K562 (cell line): ENCODE results near the gene CYP2C9.

Experiments used
- AFF4 ChIP-seq: sonication (generic); formaldehyde crosslinking; IDR thresholded peaks from 2 replicates; pipeline ENCODE4 v1.8.0; 2023; ENCODE audit warnings: mild to moderate bottlenecking, missing genetic modification reagents
- BHLHE40 ChIP-seq: IDR thresholded peaks from 2 replicates; pipeline ENCODE4 v1.6.1; 2011; ENCODE audit warnings: low read length, improper control_type of control experiment
- BRCA1 ChIP-seq, 2 experiments: fragments of 450-650 bp in 1 of 2; sonication (generic) in 1 of 2; formaldehyde crosslinking in 1 of 2; IDR thresholded peaks; 2 replicates each; pipeline versions ENCODE4 v1.5.0 to v1.6.1; 2017 to 2020; ENCODE audit warnings: mild to moderate bottlenecking in 1 of 2, missing genetic modification reagents in 1 of 2
- CBFA2T3 ChIP-seq: fragments of 450-650 bp; IDR thresholded peaks from 2 replicates; pipeline ENCODE4 v1.6.1; 2017
- EP300 ChIP-seq: IDR thresholded peaks from 2 replicates; pipeline ENCODE4 v1.6.1; 2012; ENCODE audit warnings: low read length, improper control_type of control experiment
- EZH2 ChIP-seq: IDR thresholded peaks from 2 replicates; pipeline ENCODE4 v1.6.1; 2012; ENCODE audit warnings: low read depth, mild to moderate bottlenecking, inconsistent platforms, low read length, borderline replicate concordance
- HOXB6 ChIP-seq: fragments of 250-450 bp; sonication (Bioruptor Pico); IDR thresholded peaks from 2 replicates; pipeline ENCODE4 v1.5.1; 2022; ENCODE audit warnings: mild to moderate bottlenecking, borderline replicate concordance
- JUN ChIP-seq, 2 experiments: sonication (generic) in 1 of 2; formaldehyde crosslinking in 1 of 2; IDR thresholded peaks; 2 replicates each; pipeline versions ENCODE4 v1.6.1 to v1.8.0; 2012 to 2022; ENCODE audit warnings: borderline replicate concordance in 2 of 2, mild to moderate bottlenecking in 2 of 2, improper control_type of control experiment in 1 of 2, low read depth in 1 of 2, low read length in 1 of 2, missing genetic modification reagents in 1 of 2
- POLR2AphosphoS5 ChIP-seq: IDR thresholded peaks from 2 replicates; pipeline ENCODE4 v1.6.1; 2011; ENCODE audit warnings: mild to moderate bottlenecking, low read depth, low read length, moderate library complexity; ENCODE audit not compliant: control insufficient read depth, insufficient read depth
- ZNF609 ChIP-seq: sonication (generic); formaldehyde crosslinking; IDR thresholded peaks from 2 replicates; pipeline ENCODE4 v1.8.1; 2023; ENCODE audit warnings: missing genetic modification reagents, mild to moderate bottlenecking, borderline replicate concordance
- ZNF764 ChIP-seq: fragments of 250-450 bp; sonication (Bioruptor Pico); IDR thresholded peaks from 2 replicates; pipeline ENCODE4 v1.4.0; 2020; ENCODE audit warnings: low read depth, mild to moderate bottlenecking, moderate library complexity
- TF ChIP-seq, protein P1 (sequence below), 3 experiments: IDR thresholded peaks in 2 of 3; conservative IDR thresholded peaks in 1 of 3; 2 replicates each; pipeline ENCODE4 v1.5.1; 2011 to 2012; ENCODE audit warnings: low read length in 3 of 3, mild to moderate bottlenecking in 3 of 3, control low read depth in 2 of 3, improper control_type of control experiment in 1 of 3, inconsistent platforms in 1 of 3, low read depth in 1 of 3, mixed read lengths in 1 of 3, moderate library complexity in 1 of 3; ENCODE audit not compliant: insufficient read depth in 2 of 3
- TF ChIP-seq, protein P2 (sequence below): sonication (generic); formaldehyde crosslinking; IDR thresholded peaks from 2 replicates; pipeline ENCODE4 v1.8.0; 2023; ENCODE audit warnings: mild to moderate bottlenecking, missing genetic modification reagents
- TF ChIP-seq, protein P3 (sequence below): fragments of 450-650 bp; IDR thresholded peaks from 2 replicates; pipeline ENCODE4 v1.6.1; 2016; ENCODE audit warnings: missing biosample characterization, missing genetic modification characterization

DNA sequence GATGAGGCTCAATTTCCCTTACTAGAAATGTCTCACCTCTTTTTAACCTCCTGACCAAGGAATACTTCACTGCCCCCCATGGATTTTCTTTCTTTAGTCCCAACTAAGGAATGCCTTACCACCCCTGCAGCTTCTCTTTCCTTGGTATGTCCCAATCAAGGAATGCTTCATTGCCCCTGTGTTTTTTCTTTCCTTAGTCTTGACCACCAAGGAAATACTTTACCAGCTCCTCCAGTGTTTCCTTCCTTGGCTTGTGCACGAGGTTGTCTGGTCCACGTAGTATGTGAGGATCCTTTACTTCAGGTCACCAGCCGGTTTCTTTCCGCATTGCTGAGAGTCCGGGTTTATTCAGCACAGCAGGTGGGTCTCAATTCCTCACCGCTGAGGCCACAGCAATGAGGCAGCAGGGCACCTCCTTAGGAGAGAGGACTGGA lies 59.3 kb downstream of the CYP2C9 start:
- TF ChIP-seq, protein P1, sequence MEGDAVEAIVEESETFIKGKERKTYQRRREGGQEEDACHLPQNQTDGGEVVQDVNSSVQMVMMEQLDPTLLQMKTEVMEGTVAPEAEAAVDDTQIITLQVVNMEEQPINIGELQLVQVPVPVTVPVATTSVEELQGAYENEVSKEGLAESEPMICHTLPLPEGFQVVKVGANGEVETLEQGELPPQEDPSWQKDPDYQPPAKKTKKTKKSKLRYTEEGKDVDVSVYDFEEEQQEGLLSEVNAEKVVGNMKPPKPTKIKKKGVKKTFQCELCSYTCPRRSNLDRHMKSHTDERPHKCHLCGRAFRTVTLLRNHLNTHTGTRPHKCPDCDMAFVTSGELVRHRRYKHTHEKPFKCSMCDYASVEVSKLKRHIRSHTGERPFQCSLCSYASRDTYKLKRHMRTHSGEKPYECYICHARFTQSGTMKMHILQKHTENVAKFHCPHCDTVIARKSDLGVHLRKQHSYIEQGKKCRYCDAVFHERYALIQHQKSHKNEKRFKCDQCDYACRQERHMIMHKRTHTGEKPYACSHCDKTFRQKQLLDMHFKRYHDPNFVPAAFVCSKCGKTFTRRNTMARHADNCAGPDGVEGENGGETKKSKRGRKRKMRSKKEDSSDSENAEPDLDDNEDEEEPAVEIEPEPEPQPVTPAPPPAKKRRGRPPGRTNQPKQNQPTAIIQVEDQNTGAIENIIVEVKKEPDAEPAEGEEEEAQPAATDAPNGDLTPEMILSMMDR (IDR thresholded peaks at IDR 0.05 in 2 of 3, conservative IDR thresholded peaks at IDR 0.05 in 1 of 3; ENCODE audit: insufficient read depth in 2 of 3, low read depth in 1 of 3, low read length in 3 of 3), result no peak
- TF ChIP-seq POLR2AphosphoS5 (no peak), JUN (IDR thresholded peaks at IDR 0.05; ENCODE audit: borderline replicate concordance, low read depth, low read length) (no peak), JUN (CRISPR knock-in tag; IDR thresholded peaks at IDR 0.05; ENCODE audit: borderline replicate concordance) (no peak), BRCA1 (IDR thresholded peaks at IDR 0.05) (no peak), BRCA1 (CRISPR knock-in tag; IDR thresholded peaks at IDR 0.05) (no peak), BHLHE40 (no peak), HOXB6 (no peak), ZNF764 (CRISPR knock-in tag) (no peak), EZH2 (no peak), ZNF609 (CRISPR knock-in tag) (no peak), EP300 (no peak), CBFA2T3 (no peak), AFF4 (CRISPR knock-in tag) (no peak)
- TF ChIP-seq, protein P2, sequence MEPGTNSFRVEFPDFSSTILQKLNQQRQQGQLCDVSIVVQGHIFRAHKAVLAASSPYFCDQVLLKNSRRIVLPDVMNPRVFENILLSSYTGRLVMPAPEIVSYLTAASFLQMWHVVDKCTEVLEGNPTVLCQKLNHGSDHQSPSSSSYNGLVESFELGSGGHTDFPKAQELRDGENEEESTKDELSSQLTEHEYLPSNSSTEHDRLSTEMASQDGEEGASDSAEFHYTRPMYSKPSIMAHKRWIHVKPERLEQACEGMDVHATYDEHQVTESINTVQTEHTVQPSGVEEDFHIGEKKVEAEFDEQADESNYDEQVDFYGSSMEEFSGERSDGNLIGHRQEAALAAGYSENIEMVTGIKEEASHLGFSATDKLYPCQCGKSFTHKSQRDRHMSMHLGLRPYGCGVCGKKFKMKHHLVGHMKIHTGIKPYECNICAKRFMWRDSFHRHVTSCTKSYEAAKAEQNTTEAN (CRISPR knock-in tag), result no peak
- TF ChIP-seq, protein P3, sequence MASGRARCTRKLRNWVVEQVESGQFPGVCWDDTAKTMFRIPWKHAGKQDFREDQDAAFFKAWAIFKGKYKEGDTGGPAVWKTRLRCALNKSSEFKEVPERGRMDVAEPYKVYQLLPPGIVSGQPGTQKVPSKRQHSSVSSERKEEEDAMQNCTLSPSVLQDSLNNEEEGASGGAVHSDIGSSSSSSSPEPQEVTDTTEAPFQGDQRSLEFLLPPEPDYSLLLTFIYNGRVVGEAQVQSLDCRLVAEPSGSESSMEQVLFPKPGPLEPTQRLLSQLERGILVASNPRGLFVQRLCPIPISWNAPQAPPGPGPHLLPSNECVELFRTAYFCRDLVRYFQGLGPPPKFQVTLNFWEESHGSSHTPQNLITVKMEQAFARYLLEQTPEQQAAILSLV (tag), result no peak
